SKM-1 (cell line): Measurements from ENCODE around the gene C11orf58.

Source experiments
- DNase-seq: peaks from one replicate; lab custom pipeline; 2025; ENCODE audit not compliant: unreplicated experiment; lab: John Stamatoyannopoulos, UW

Gene C11orf58

DNA sequence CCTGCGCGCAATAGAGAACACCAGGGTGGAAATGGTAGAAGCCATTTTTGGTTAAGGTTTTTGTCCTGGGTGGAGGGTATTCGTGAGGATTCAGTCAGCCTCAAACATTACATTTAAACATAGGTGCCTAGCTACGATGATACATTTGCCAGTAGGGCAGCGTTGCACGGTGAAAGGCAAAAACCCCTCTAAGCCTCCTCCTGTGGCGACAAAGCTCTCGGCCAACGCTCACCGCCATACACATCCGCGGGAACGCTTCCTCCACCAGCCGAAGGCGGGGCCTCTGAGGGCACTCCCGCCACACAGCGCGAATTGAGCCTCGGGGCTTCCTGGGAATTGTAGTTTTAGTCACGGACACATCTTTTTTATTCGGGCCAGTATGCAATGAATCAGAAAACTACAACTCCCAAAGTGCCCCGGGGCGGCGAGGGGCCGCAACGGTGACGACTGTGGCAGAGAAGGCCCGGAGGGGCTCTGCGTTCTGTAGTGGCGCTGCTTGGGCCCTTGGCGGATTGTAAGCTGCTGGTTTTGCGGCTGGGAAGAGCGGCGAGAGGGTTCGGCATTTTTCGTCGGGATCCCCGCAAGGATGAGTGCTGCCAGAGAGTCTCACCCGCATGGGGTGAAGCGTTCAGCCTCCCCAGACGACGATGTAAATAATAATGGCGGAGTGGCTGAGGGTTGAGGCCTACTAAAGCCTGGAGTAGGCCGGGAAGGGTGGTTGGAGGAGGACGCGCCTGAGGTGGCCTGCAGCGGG lies at the start of gene C11orf58:
Gene C11orf58, plus strand, starts transcription at position 455 of the 754 bp plus-strand sequence. Its CDS starts 132 bp downstream, at position 587.
- DNase-seq = peak; percentile 97

DNA sequence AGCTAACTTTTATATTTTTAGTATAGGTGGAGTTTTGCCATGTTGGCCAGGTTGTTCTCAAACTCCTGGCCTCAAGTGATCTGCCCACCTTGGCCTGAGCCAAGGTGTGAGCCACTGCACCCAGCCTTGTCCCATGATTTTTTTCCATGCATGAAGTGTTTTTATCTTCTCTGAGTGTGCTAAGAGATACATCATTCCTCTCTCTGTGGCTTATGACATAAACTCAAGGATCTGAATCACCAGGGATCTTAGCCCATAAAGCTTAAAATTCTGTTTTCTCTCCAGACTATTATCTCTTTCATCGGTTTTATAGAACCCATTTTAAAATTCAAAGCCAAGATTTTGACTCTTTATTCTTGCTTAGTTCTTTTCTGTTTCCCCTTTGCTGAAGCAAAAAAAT lies 48.4 kb upstream of the C11orf58 start:
- DNase-seq = no peak

DNA sequence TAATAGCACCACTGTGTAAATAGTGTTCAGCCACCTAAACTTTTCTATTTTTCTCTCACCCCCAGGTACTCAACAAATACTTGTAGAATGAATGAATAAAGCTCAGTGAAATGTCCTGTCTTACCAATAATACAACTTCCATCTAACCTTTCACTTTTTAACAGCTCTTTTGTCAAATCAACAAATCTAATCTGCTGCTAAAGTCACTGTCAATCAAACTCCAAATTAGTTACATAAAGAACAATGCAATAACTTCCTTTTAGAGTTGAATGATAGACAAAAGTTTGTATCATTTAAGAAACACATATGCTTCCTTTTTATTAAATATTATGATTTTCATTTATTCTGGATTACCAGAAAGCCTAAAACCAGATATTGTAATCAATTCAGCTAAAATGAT lies 34.7 kb upstream of the C11orf58 start:
- DNase-seq = no peak

DNA sequence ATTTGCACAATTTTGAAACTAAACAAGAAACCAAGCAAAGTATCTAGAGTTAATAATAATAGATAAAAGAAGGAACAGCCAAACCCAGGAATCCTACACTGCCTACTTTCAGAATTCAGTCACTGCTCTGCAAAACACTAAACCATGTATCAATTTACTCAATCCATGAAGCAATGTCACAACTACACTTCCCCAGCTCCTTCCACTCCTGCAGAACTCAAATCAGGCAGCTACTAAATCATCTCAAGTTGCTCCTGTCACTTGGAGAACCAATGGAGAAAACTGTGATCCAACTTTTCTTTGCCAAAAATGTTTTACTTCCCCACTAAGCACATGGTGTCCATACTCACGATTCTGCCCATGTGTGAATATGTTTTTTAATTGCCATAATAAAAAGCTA lies 24.9 kb upstream of the C11orf58 start:
- DNase-seq = no peak

DNA sequence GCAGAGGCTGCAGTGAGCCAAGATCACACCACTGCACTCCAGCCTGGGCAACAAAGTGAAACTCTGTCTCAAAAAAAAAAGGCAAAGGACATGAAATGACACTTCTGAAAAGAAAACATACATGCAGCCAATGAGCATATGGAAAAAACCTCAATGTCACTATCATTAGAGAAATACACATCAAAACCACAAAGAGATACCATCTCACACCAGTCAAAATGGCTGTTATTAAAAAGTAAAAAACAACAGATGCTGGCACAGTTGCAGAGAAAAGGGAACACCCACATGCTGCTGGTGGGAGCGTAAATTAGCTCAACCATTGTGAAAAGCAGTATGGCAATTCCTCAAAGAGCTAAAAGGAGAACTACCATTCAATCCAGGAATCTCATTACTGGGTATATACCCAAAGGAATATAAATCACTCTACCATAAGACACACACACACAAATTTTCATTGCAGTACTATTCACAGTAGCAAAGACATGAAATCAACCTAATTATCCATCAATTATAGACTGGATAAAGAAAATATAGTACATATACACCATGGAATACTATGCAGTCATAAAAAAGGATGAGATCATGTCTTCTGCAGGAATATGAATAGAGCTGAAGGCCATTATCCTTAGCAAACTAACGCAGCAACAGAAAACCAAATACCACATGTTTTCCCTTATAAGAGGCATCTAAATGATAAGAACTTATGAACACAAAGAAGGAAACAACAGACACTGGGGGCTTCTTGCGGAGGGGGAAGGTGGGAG lies 15.7 kb upstream of the C11orf58 start:
- DNase-seq = no peak

DNA sequence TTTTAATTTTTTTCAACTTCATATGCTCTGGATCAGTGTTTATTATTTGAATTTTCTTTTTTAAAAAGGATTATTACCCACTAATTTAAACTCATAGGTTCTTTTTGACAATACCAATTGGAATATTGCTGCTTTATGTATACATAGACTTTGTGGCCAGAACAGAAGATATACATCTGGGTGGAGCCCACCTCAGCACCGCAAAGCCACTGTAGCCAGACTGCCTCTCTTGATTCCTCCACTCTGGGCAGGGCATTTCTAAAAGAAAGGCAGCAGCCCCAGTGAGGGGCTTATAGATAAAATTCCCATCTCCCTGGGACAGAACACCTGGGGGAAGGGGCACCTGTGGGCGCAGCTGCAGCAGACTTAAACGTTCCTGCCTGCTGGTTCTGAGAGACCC lies 10.6 kb upstream of the C11orf58 start:
- DNase-seq = no peak

DNA sequence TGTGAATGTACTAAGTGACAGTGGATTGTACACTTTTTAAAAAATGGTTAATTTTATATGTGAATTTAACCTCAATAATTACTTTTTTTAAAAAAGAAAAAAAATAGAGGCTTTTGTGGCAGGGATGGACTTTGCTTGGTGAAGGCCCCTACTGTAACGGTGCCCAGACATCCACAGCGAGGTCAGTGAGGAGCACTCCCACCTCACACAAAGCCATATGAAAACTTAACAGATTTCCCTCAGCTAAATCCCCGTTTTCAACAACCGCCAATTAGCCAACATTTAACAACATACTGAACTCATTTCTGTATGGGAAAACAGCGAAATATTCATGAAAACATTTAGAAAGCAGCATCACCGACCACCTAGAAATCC lies 642 bp upstream of the C11orf58 start:
- no peak for DNase-seq

DNA sequence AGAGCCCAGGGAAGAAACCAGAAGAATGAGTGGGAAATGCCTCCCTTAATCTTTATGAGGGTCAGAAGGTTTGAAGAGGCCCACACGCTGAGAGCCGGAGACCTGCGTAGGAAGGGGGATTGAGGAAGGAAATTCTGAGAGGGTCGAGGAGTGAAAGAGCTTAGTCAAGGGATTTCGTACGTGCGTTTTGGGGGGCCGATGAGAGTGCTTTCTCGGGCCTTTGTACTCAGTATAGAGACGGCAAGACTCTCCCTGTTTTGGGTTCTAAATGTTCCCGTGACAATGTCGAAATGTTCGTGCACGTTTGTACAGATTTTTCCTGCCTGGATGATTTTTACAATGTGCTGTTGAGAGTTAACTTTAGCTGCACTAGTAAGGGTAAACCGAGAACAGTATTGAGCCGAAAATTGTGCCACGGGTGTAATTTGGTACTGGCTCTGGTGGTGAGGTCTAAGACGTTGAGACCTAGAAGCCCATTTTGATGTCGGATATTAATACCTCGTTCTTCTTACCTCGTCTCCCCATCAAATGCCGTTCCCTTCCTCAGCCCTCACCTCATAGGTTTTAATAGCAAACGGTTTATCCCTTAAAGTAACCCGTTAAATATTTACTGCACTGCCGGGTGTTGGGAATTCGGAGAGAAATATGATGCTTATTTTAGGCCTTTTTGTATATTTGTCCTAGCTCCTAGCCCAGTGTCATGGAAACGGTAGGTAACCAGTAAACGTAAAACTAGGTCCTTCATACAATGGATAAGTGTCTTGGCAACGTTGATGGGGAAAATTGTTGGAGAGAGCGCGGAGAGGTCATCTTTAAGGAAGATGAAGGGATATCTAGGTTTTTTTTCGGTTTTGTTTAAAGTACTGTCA lies 734 bp downstream of the C11orf58 start:
- no peak for DNase-seq

DNA sequence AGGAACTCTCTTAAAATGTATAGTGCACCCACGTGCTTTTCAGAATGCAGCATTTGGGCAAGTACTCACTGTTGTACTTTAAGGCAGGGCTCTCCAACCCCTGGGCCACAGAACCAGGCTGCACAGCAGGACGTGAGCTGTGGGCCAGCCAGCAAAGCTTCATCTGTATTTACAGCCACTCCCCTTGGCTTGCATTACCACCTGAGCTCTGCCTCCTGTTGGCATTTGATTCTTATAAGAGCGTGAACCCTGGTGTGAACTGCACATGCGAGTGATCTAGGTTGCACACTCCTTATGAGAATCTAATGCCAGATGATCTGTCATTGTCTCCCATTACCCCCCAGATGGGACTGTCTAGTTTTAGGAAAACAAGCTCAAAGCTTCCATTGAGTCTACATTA lies 3.0 kb downstream of the C11orf58 start:
- no peak for DNase-seq

DNA sequence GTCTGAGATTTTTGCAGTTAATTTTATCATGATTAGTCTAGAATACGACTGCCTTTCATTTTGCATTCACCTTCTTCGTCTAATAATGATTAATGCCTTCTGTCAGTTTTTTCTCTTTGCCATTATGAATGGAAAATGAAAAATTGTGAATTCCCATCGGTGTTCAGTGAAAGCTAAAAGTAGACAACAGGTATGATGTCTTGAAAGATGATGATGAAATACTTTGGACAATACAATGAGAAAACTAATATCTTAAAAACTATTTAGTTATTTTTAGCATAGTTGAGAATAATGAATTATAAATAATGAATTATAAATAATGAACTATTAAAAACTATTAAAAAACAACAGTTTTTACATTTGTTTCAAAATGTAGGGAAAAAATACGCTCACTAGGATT lies 5.0 kb downstream of the C11orf58 start:
- DNase-seq = no peak

DNA sequence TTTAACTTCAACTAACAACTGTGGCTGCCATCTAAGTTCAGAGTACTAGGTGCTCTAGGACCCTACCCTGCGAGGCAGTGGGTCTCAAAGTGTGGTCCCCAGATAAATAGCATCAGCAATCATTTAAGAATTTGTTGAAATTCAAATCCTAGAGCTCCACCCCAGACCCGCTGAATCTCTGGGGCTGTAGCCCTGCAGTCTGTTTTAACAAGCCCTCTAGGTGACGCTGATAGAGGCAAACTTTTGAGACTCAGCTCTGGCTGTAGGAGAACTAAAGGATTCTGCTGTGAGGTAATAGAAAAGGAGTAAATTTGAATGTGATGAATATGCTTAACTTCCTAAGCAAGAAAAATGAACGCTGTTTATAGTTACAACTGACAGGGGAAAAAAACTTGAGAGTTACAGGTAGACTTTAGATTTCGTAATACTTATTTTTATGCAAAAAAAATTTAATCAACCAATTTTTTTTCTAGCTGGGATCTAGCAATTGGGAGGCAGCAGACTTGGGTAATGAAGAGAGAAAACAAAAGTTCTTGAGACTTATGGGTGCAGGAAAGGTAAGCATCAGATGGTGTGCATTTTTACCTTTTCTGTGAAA lies 5.8 kb downstream of the C11orf58 start:
- no peak for DNase-seq

DNA sequence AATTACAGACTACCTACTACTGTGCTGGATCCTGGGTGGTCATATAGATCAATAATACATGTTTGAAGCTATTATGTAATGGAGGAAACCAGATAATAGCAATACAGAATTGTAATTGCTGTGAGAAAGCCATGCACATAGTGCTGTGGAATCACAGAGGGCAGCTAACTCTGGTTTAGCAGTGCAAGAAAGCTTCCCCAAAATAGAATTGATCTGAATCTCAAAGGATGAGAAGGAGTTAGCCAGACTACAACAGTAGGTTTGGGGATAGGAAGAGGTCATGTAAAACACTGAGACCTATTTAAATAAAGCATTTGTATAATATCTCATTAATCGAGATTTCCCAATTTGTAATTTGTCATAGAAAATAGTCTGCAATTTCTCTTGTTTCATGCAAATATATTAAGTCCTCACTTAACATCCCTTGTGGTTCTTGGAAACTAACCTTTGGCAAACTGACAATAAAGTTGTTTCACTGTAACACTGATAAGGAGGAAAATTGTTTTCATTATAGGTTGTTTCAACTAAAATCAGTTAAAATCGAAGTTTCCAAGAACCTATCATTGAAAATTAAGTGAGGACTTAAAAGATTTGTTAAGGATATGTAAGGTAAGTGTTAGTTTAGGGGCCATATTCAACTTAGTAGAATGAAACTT lies 7.6 kb downstream of the C11orf58 start:
- DNase-seq = no peak

DNA sequence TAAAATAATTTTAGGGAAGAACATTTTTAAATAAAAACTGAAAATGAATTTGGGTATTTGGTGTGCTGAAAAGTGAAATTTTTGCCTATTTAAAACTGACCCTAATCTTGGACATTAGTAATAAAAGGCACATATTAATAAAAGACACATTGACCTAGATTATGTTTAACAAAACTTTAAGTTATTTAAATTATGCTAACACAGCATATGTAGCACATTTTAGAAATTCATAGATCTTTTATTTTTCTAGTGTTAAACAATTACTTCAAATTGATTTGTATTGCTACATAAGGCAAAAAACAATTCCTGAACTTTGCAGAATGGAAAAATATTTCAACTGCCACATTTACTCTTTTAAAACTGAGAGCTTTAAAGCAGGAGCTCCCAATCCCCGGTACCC lies 10.6 kb downstream of the C11orf58 start:
- DNase-seq = no peak

DNA sequence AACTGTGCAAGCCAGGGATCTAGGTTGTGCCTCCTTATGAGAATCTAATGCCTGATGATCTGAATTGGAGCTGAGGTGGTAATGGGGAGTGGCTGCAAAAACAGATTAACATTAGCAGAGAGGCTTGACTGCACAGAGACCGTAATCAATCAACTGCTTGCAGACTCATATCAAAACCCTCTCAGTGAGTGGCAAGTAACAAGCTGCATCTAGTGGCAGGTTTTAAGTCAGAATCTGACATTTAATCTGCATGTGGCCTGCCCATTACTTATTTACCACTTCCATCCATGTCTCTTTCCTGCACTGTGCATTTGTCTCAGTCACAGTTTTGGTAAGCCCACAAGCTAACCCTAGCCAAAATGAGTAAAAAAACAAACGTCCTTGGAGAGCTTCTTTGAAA lies 11.2 kb downstream of the C11orf58 start:
- no peak for DNase-seq

DNA sequence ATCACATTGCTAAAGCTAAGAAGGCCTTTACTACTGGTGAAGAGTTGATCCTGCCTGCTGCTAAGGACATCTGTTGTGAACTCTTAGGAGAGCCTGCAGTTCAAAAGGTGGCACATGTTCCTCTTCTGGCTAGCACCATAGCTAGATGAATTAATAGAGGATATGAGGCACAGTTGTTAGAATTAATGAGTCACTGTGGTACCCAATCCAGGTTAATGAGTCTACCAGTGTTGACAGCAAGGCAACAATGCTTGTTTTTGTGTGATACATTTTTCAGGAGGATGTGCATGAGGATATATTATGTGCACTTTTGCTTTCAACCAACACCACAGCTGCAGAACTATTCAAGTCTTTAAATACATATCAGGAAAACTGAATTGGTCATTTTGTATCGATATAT lies 12.0 kb downstream of the C11orf58 start:
- DNase-seq = no peak

DNA sequence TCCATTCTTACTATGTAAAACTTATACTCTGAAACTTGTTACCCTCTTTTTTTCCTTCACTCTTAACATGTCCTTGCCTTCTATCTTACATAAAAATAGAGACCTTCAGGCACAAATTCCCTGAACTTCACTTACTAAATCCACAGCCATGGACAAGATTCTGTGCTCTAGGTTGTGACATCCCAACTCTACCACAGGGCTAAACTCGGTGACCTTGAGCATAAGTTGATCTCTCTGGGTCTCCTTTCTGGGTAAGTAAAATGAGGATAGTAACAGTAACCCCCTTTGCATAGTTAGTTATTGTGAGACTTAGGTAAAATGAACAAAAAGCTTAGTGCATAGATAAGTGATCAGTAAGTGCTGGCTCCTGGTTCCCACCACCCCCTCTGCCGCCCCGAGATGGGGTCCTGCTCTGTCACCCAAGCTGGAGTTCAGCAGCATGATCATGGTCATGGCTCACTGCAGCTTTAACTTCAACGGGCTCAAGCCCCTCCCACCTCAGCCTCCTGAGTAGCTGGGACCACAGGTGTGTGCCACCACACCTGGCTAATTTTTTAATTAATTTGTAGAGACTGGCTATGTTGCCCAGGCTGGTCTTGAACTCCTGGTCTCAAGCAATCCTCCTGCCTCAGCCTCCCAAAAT lies 20.1 kb downstream of the C11orf58 start:
- DNase-seq = no peak

DNA sequence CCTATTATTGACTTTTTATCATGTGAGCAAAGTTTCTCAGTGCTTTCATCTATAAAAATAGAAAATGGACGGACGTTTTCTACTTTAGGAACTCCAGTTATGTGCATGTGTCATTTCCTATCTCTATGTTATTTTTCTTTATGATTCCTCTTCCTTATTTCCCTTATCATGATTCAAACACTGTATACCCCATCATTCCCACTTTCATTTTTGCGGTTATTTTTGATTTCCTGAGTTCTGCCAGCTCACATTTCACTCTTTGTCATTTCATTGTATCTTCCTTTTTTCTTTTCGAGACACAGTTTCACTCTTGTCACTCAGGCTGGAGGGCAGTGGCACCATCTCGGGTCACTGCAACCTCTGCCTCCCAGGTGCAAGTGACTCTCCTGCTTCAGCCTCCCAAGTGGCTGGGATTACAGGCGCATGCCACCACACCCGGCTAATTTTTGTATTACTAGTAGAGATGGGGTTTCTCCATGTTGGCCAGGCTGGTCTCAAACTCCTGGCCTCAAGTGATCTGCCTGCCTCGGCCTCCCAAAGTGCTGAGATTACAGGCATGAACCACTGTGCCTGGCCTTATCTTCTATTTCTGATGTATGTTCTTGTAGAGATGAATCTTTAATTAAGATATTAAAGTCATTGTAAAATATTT lies 21.5 kb downstream of the C11orf58 start:
- DNase-seq = no peak

DNA sequence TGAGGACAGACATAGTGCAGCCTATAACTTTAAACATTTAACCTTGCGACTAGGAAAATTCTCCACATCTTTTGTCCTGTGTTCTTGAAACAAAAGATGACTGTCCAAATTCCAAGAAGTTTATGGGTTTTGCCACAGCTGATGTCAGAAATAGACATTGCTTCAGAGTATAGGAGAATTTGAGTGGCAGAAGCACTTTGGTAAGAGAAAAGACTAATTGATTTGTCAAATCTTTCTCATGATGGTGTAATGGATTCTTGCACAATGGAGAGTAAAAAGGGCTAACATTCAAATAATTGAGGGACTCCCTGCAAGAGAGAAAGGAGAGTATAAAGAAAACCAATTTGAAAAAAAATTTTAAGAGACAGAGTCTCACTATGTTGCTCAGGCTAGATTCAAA lies 25.3 kb downstream of the C11orf58 start:
- no peak for DNase-seq

DNA sequence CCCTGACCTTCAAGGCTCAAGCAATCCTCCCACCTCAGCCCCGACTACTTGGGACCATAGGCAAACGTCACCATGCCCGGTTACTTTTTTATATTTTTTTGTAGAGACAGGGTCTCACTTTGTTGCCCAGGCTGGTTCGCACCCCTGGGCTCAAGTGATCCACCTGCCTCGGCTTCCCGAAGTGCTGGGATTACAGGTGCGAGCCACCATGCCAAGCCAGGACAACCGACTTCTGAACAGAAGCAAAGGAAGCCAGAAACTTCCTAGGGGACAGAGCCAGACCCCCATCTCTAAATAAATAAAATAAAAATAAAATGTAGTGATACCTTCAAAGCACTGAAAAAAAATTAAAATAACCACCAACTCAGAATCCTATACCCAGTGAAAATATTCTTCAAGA lies 26.4 kb downstream of the C11orf58 start:
- DNase-seq = no peak

DNA sequence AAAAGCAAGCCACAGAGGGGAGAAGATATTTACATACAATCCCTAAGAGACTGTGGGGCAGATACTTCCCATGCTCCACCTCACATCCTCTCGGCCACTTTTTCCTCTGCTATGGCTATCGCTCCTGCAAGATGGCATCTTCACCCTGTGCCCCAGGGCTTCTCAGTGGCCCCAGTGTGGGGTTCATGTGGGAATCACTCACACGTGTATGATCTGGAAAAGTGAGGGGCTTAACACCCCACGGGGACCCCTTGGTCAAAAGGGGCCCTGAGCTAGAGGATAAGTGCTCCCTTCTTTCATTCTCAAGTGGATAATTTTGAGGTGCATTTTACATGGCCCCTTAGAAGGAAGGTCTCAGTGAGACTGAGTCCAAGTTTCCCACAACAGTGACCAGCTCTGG lies 28.7 kb downstream of the C11orf58 start:
- DNase-seq = no peak
